Ishikawa (cell line): Measurements from ENCODE around the gene DRGX.

Experiments used
- CEBPB ChIP-seq: IDR thresholded peaks from 2 replicates; pipeline ENCODE4 v1.6.1; 2012
- CREB1 ChIP-seq: IDR thresholded peaks from 2 replicates; pipeline ENCODE4 v1.6.1; 2012; ENCODE audit warnings: low read depth
- EP300 ChIP-seq: IDR thresholded peaks from 2 replicates; pipeline ENCODE4 v1.6.1; 2012; ENCODE audit warnings: borderline replicate concordance
- MAX ChIP-seq: IDR thresholded peaks from 2 replicates; pipeline ENCODE4 v1.6.1; 2012
- NFIC ChIP-seq: IDR thresholded peaks from 2 replicates; pipeline ENCODE4 v1.6.1; 2012
- RAD21 ChIP-seq: IDR thresholded peaks from 2 replicates; pipeline ENCODE4 v1.6.1; 2012; ENCODE audit warnings: low read depth
- REST ChIP-seq: IDR thresholded peaks from 2 replicates; pipeline ENCODE4 v1.6.1; 2012; ENCODE audit warnings: low read depth, mild to moderate bottlenecking
- TCF12 ChIP-seq: IDR thresholded peaks from 2 replicates; pipeline ENCODE4 v1.6.1; 2012; ENCODE audit warnings: low read depth
- TEAD4 ChIP-seq: IDR thresholded peaks from 2 replicates; pipeline ENCODE4 v1.6.1; 2012
- USF1 ChIP-seq: IDR thresholded peaks from 2 replicates; pipeline ENCODE4 v1.6.1; 2012
- YY1 ChIP-seq: IDR thresholded peaks from 2 replicates; pipeline ENCODE4 v1.6.1; 2012; ENCODE audit warnings: low read depth

- TF ChIP-seq CEBPB (no peak), MAX (no peak), REST (no peak), CREB1 (no peak), TCF12 (no peak), YY1 (no peak), RAD21 (no peak), EP300 (no peak), TEAD4 (no peak), USF1 (no peak), NFIC (no peak)
Measured at GRCh38 chr10:49412571-49412970, 16.7 kb upstream of the DRGX start.
